Thoracic aorta (tissue), 2 donors: Measurements from ENCODE around the gene FBXO10. TPM values are rescaled to one million over a fixed set of nuclear protein-coding genes. Genes with fewer than 3 reads are reported as not detected.

Experiments
- ATAC-seq: fragments of 150-250 bp; one replicate; pipeline ENCODE4 v1.8.0; 2017; ENCODE audit warnings: low read depth; ENCODE audit not compliant: insufficient number of reproducible peaks, low FRiP score
- DNase-seq: peaks from one replicate; pipeline ENCODE4 v3.0.0-alpha.2; 2020; ENCODE audit warnings: low spot score
- H3K27ac ChIP-seq, 2 donors: fragments of 200-600 bp; sonication (generic); 1 replicate in 1 of 2; 2 replicates in 1 of 2; pipeline ENCODE4 v1.5.1; 2016; ENCODE audit warnings: mild to moderate bottlenecking in 2 of 2, moderate library complexity in 2 of 2
- H3K27me3 ChIP-seq: fragments of 200-600 bp; sonication (generic); replicated peaks from 2 replicates; pipeline ENCODE4 v1.6.0; 2016; ENCODE audit warnings: mild to moderate bottlenecking; ENCODE audit not compliant: insufficient read depth
- H3K36me3 ChIP-seq: fragments of 200-600 bp; sonication (generic); one replicate; pipeline ENCODE4 v1.5.1; 2016
- H3K4me1 ChIP-seq, 2 donors: fragments of 200-600 bp; sonication (generic); 1 replicate in 1 of 2; 2 replicates in 1 of 2; pipeline versions ENCODE4 v1.5.1 to v1.6.0; 2016; ENCODE audit warnings: low read depth in 2 of 2, mild to moderate bottlenecking in 1 of 2; ENCODE audit not compliant: control insufficient read depth in 1 of 2
- H3K4me3 ChIP-seq: fragments of 200-600 bp; sonication (generic); 2 replicates; pipeline ENCODE4 v1.5.1; 2016; ENCODE audit warnings: mild to moderate bottlenecking
- H3K9me3 ChIP-seq: fragments of 200-600 bp; sonication (generic); 2 replicates; pipeline ENCODE4 v1.5.1; 2016
- total RNA-seq, 2 donors: library from RNA; depleted of rRNA; stranded (reverse); fragments of >200 nt; gene quantifications; one replicate each; pipeline versions ENCODE4 v1.1.0 to v1.2.3, GENCODE V29; 2016
- TF ChIP-seq, protein P1 (sequence below): fragments of 200-600 bp; sonication (generic); IDR thresholded peaks from one replicate; pipeline ENCODE4 v1.5.1; 2019; ENCODE audit warnings: antibody characterized with exemption

The FBXO10 gene
- total RNA-seq, 2 donors from 2014 or later: 6.9 to 20.7 TPM

GRCh38 chr9:37551468-37551867, 24.7 kb downstream of the FBXO10 start:
- Histone ChIP-seq H3K27me3 (no peaks in the 10 kb centered on the region), H3K4me1 (no peaks in the 10 kb centered on the region), H3K9me3 (no peaks in the 10 kb centered on the region), H3K27ac (no peak overlapping the region), H3K36me3 (no peaks in the 10 kb centered on the region), H3K4me3 (no peak overlapping the region)
- TF ChIP-seq, protein P1, sequence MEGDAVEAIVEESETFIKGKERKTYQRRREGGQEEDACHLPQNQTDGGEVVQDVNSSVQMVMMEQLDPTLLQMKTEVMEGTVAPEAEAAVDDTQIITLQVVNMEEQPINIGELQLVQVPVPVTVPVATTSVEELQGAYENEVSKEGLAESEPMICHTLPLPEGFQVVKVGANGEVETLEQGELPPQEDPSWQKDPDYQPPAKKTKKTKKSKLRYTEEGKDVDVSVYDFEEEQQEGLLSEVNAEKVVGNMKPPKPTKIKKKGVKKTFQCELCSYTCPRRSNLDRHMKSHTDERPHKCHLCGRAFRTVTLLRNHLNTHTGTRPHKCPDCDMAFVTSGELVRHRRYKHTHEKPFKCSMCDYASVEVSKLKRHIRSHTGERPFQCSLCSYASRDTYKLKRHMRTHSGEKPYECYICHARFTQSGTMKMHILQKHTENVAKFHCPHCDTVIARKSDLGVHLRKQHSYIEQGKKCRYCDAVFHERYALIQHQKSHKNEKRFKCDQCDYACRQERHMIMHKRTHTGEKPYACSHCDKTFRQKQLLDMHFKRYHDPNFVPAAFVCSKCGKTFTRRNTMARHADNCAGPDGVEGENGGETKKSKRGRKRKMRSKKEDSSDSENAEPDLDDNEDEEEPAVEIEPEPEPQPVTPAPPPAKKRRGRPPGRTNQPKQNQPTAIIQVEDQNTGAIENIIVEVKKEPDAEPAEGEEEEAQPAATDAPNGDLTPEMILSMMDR: no peak
- DNase-seq (no peak), ATAC-seq (no peak)

- no peaks in the 10 kb centered on the region for H3K9me3 ChIP-seq
- H3K27me3 ChIP-seq: no peaks in the 10 kb centered on the region
- no peak for ATAC-seq
- H3K4me3 ChIP-seq: no peak overlapping the region
- no peaks in the 10 kb centered on the region for H3K36me3 ChIP-seq
- TF ChIP-seq, protein P1: no peak
- no peak for DNase-seq
- no peaks in the 10 kb centered on the region for H3K4me1 ChIP-seq
- no peak overlapping the region for H3K27ac ChIP-seq
These were observed 25.4 kb downstream of the FBXO10 start for GRCh38 chr9:37550781-37551180.

- DNase-seq: no peak
- Histone ChIP-seq H3K4me1 (no peaks in the 10 kb centered on the region), H3K27me3 (no peaks in the 10 kb centered on the region), H3K9me3 (no peaks in the 10 kb centered on the region), H3K27ac (no peak overlapping the region), H3K4me3 (no peak overlapping the region), H3K36me3 (no peaks in the 10 kb centered on the region)
- ATAC-seq: no peak
- TF ChIP-seq, protein P1: no peak
These were observed 26.7 kb downstream of the FBXO10 start for GRCh38 chr9:37549527-37549926.

- Histone ChIP-seq H3K4me1 (no peaks in the 10 kb centered on the region), H3K36me3 (no peaks in the 10 kb centered on the region), H3K27ac (no peak overlapping the region), H3K27me3 (no peaks in the 10 kb centered on the region), H3K4me3 (no peak overlapping the region), H3K9me3 (no peaks in the 10 kb centered on the region)
- TF ChIP-seq, protein P1: no peak
- no peak for DNase-seq
- no peak for ATAC-seq
These were observed 28.8 kb downstream of the FBXO10 start for GRCh38 chr9:37547328-37547878.

- DNase-seq: no peak
- peaks cover 3% of the 10 kb centered on the region for H3K36me3 ChIP-seq
- no peak overlapping the region for H3K4me3 ChIP-seq
- peaks cover 0 to 6% of the 10 kb centered on the region in 2 donors for H3K4me1 ChIP-seq
- TF ChIP-seq, protein P1: no peak
- ATAC-seq: no peak
- no peak overlapping the region for H3K27ac ChIP-seq
- H3K27me3 ChIP-seq: no peaks in the 10 kb centered on the region
- H3K9me3 ChIP-seq: no peaks in the 10 kb centered on the region
These were observed 32.7 kb downstream of the FBXO10 start for GRCh38 chr9:37543468-37543867.
